Inflammatory macrophage (primary cell): ENCODE results near the gene SPATA16.
A peak's percentile ranks its signal among the peaks of the same experiment; 100 is the strongest.
"Not testable (repeated sequence)": the region's sequence is repeated elsewhere in the genome, so short reads cannot be mapped to it uniquely, and the experiment has no call there.

Experiments
- DNase-seq, 2 donors: peaks; one replicate each; pipeline ENCODE4 v3.0.0-alpha.2; 2020 to 2022
- total RNA-seq, 18 experiments: gene quantifications; one replicate each; lab custom pipeline; 2026; ENCODE audit warnings: mixed read lengths in 6 of 18, inconsistent platforms in 2 of 18; lab: John Stamatoyannopoulos, UW

Gene SPATA16
- total RNA-seq: 0 to 0.16 (median 0) reads per million in 18 experiments

DNA sequence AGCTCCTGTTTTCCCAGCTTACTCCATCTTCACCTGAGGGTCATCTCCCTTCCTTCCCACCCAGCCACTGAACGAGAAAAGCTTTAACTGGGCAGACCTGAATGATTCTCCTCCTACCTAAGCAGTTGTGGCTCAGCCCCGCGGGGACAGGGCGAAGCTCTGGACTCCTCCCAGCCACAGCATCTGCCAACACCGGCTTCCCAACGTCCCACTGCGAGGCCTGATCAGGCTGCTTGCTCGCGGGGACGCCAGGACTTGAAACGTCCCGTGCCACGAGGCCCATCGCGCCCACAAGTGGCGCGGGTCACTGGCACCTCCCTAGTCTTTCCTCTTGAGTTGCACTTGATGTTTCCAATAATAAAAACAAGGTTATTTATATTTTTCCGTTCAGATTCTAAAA lies at the start of gene SPATA16:
Gene SPATA16, minus strand, starts transcription at position 250 of the 400 bp plus-strand sequence. CDS start 23,504 bp downstream, outside the sequence.
- no peak for DNase-seq

- DNase-seq: not testable (repeated sequence)
Observed at GRCh38 chr3:173183022-173183421, 42.0 kb upstream of the SPATA16 start.

GRCh38 chr3:173173652-173174051 lies 32.6 kb upstream of the SPATA16 start:
- no peak for DNase-seq

- not testable (repeated sequence) for DNase-seq
Observed at GRCh38 chr3:173159139-173159538, 18.1 kb upstream of the SPATA16 start.

- DNase-seq: not testable (repeated sequence)
Observed at GRCh38 chr3:173156533-173156932, 15.5 kb upstream of the SPATA16 start.

GRCh38 chr3:173153631-173154030 lies 12.6 kb upstream of the SPATA16 start:
- no peak for DNase-seq

DNA sequence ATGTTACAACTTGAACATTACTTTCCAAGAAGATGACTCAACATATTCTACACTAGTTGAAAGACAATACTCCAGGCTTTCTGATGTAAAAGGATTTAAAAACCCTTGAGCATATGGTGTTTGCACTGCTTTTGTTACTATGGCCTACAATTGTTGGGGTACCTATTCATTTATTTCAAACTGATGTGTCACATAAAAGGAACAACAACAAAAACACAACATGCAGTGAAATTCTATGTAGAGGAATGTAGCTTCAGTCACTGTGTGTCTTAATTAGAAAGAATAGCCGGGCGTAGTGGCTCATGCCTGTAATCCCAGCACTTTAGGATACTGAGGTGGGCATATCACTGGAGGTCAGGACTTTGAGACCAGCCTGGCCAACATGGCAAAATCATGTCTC lies 1.6 kb downstream of the SPATA16 start:
- no peak for DNase-seq

DNA sequence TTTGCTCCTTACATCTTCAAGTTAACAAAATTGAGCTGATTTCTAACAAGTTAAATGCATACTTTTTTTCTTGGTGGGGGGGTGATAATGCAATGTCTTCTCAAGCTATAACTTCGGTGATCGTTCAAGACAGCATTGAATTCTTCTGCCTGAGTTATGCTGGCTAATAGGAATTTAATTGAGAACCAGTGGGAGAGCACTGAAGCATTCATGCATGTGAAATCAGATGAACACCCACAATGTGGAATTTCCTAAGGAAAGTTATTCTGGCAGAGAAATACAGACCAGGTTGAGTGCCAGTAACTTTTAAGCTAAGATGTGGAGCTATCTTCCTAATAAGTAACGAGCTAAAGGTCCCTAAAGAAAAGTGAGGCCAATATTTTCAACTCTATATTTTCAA lies 3.0 kb downstream of the SPATA16 start:
- DNase-seq: no peak

- no peak for DNase-seq
Observed at GRCh38 chr3:173135059-173135458, 6.0 kb downstream of the SPATA16 start.

DNA sequence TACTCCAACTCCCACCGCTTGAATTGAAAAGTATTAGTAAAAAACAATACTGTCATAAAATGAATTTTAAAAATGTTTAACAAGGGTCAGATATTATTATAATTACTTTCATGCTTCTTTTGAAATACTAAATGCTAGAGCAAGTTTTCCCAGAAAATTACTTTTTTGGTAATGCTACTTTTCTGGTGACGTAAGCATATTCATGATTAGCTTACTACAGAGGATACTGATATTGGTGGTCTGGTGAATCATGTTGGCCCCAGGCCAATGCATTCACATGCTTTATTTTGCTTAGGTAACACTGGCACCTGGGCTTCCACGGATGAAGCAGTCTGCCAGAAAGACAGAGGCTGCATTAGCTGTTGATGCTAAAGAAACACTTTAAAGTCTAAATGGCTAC lies 12.4 kb downstream of the SPATA16 start:
- DNase-seq: no peak

DNA sequence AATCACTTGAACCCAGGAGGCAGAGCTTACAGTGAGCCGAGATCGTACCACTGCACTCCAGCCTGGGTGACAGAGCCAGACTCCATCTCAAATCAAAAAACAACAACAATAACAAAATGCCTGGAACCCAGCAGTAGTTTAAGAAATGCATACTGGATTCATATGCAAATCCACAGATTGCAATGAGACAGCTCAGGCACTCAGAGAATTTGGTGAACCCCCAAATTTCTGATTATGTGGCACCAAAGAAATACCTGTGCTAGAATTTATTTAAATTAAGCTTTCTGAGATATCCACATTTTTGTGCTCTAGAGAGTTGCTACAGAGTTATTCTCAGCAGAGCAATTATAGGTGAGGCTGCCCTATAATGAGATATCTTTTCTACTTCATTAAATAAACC lies 29.7 kb downstream of the SPATA16 start:
- DNase-seq: no peak

DNA sequence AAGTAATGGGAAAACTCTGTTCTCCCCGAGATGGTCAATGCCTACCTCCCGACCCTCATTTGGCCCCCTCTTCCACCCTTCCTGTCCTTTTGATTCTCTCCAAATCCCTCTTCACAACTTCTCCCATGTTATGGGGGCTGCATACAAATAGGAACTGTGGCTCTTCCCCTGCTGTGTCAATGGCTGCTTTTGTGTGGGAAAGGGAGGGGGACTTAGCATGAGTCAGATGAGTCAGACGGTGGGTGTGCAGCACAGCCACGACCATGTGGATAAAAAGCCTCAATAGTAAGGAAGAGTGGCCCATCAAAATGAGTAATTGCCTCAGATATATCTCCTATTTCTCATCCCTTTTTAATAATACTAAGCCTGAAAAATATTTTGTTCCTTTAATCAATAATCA lies 31.9 kb downstream of the SPATA16 start:
- DNase-seq: no peak

DNA sequence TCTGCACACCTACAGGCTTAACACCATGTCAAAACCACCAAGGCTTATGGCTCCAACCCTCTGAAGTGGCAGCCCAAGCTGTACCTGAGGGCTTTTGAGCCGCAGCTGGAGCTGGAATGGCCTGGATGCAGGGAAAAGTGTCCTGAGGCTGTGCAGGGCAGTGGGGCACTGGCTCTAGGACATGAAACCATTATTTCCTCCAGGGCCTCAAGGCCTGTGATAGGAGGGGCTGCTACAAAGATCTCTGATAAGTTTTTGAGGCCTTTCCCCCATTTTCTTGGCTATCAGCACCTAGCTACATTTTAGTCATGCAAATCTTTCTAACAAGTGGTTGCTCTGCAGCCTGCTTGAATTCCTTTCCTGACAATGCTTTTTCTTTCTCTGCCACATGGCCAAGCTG lies 37.6 kb downstream of the SPATA16 start:
- no peak for DNase-seq

DNA sequence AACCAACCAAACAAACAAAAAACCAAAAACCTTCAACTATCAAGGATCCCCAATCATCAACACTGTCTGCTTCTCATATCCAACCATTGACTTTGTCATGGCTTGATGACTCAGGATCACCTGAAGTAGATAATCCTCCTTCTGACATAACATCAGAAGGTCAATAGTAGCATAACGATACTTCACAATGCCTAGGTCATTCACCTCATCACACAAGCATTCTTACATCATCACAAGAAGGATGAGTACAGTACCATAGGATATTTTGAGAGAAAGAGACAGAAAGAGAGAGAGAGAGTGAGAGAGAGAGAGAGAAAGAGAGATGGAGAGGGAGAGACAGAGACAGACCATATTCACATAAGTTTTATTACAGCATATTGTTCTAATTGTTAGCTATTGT lies 42.1 kb downstream of the SPATA16 start:
- no peak for DNase-seq

DNA sequence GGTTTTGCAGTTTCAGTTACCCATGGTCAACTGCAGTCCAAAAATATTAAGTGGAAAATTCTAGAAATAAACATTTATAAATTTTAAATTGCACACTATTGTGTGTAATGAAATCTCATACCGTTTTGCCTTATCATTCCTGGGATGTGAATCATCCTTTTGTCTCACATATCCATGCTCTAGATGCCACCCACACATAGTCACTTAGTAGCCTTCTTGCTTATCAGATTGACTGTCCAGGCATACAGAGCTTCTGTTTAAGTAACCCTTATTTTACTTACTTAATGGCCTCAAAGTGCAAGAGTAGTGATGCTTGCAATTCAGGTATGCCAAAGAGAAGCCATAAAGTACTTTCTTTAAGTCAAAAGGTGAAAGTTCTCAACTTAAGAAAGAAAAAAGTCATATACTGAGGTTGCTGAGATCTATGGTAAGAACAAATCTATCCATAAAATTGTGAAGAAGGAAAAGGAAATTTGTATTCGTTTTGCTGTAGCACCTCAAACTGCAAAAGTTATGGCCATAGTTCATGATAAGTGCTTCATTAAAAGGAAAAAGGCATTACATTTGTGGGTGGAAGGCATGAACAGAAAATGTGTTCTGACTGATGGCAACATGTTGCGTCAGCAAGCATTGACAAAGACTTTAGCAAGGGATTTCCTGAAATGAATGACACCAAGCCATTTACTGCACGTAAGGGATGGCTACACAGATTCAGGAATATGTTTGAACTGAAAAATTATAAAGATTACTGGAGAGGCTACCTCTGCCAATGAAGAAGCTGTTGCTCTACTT lies 43.8 kb downstream of the SPATA16 start:
- DNase-seq: no peak

- DNase-seq: no peak
Observed at GRCh38 chr3:173096140-173096539, 44.9 kb downstream of the SPATA16 start.

DNA sequence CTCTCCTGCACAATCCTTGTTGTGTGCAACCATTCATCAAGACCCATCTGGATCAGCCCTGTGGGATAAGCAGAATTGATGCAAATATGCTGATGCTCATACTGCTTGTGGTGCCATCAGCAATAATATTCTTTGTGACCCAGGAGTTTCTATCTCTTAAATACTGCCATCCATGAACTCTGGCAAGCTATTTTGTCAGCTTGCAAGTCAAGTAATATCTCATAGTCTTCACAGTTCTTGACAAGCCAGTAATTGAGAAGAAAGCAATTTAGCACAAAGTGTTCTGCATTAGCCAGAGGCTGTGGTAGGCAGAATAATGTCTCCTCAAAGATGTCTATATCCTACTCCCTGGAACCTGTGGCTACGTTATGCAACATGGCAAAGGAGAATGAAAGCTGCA lies 49.0 kb downstream of the SPATA16 start:
- no peak for DNase-seq

- DNase-seq: no peak
Observed at GRCh38 chr3:173090492-173090891, 50.5 kb downstream of the SPATA16 start.

- DNase-seq: no peak
Observed at GRCh38 chr3:173089283-173089682, 51.8 kb downstream of the SPATA16 start.

DNA sequence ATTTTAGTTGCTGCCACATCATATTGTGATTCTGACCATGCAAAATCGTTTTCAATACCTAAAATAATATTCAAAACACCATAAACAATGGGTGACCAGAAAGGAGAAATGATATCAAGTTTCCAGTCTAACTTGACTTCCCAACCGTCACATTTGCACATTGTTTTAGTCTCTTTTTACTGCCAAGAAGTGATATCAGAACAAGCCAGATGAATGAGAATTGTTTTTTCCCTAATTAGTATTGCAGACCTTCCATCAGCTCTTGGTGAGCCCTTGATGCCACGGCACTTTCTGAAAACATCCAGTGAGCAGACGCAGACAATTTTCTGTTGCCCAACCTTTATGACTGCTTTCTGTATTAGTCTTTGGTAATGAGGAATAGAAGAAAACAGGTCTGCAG lies 62.5 kb downstream of the SPATA16 start:
- DNase-seq: no peak

GRCh38 chr3:173066044-173067004 lies 74.7 kb downstream of the SPATA16 start:
- DNase-seq: peak in 1 of 2 donors; percentile 2

- DNase-seq: no peak
Observed at GRCh38 chr3:173065543-173065981, 75.5 kb downstream of the SPATA16 start.

GRCh38 chr3:173064631-173065030 lies 76.4 kb downstream of the SPATA16 start:
- no peak for DNase-seq
